Lung (tissue), 12 donors: Measurements from ENCODE around the gene HLA-DPB1. TPM values are rescaled to one million over a fixed set of nuclear protein-coding genes. Genes with fewer than 3 reads are reported as not detected.

Experiments used
- ATAC-seq: fragments of 200-7000 bp; cut with Tn5 transposase; one replicate; pipeline ENCODE4 v1.9.1; 2020; ENCODE audit warnings: moderate number of reproducible peaks; ENCODE audit not compliant: insufficient read depth, low FRiP score
- DNase-seq, 3 donors: peaks; one replicate each; pipeline ENCODE4 v3.0.0-alpha.2; 2013 to 2017
- H3K27ac ChIP-seq, 2 donors: one replicate each; pipeline ENCODE4 v1.5.1; 2013; ENCODE audit warnings: mild to moderate bottlenecking in 2 of 2, moderate library complexity in 2 of 2, control low read depth in 1 of 2, inconsistent platforms in 1 of 2, low read depth in 1 of 2, low read length in 1 of 2
- H3K27me3 ChIP-seq, 3 donors: one replicate each; pipeline ENCODE4 v1.5.1; 2013; ENCODE audit warnings: low read length in 2 of 3; ENCODE audit not compliant: control insufficient read depth in 3 of 3, insufficient read depth in 3 of 3
- H3K36me3 ChIP-seq, 4 donors: one replicate each; pipeline ENCODE4 v1.5.1; 2013; ENCODE audit warnings: low read length in 4 of 4, mild to moderate bottlenecking in 1 of 4, moderate library complexity in 1 of 4; ENCODE audit not compliant: control insufficient read depth in 4 of 4, insufficient read depth in 4 of 4
- H3K4me1 ChIP-seq, 5 donors: one replicate each; pipeline ENCODE4 v1.5.1; 2013; ENCODE audit warnings: low read length in 5 of 5, mild to moderate bottlenecking in 2 of 5, moderate library complexity in 1 of 5; ENCODE audit not compliant: control insufficient read depth in 5 of 5, insufficient read depth in 5 of 5
- H3K4me3 ChIP-seq: one replicate; pipeline ENCODE4 v1.5.1; 2013; ENCODE audit warnings: mild to moderate bottlenecking, control low read depth, moderate library complexity
- H3K9ac ChIP-seq, 2 donors: one replicate each; pipeline ENCODE4 v1.5.1; 2013; ENCODE audit warnings: low read length in 2 of 2, control low read depth in 1 of 2; ENCODE audit not compliant: insufficient read depth in 1 of 2
- H3K9me3 ChIP-seq, 4 donors: one replicate each; pipeline ENCODE4 v1.5.1; 2013; ENCODE audit warnings: low read length in 3 of 4, mild to moderate bottlenecking in 1 of 4, moderate library complexity in 1 of 4; ENCODE audit not compliant: control insufficient read depth in 4 of 4, insufficient read depth in 3 of 4
- WGBS, 2 donors: extraction: QIAGEN DNeasy Blood & Tissue Kit; methylation state at CpG; one replicate each; pipeline ENCODE4 v1.1.7; 2013; 5-methylcytosine and 5-hydroxymethylcytosine counted together
- polyA plus RNA-seq, 2 donors: library from polyadenylated mRNA; stranded (reverse); fragments of 200-250 nt; gene quantifications; one replicate each; pipeline ENCODE4 v1.2.1, GENCODE V29; 2013
- total RNA-seq, 2 donors: library from RNA; depleted of rRNA in 1 of 2; stranded (reverse); fragments of >200 nt in 1 of 2; gene quantifications; one replicate each; pipeline ENCODE4 v1.2.1, GENCODE V29; 2014 to 2021
- TF ChIP-seq, protein P1 (sequence below): IDR thresholded peaks from 2 replicates; pipeline ENCODE4 v1.5.1; 2012; ENCODE audit warnings: mild to moderate bottlenecking; ENCODE audit errors: control extremely low read depth, extremely low read depth
- donor health status: control.
- donor health status: control.
- donor health status: Bipolar disorder and iron deficiency.
- donor health status: healthy.
- donor health status: DM: yes; HTN: yes; CAD: no.

HLA-DPB1 gene
- total and polyA plus RNA-seq, 4 donors: 69.8 to 240 (median 202) TPM

DNA sequence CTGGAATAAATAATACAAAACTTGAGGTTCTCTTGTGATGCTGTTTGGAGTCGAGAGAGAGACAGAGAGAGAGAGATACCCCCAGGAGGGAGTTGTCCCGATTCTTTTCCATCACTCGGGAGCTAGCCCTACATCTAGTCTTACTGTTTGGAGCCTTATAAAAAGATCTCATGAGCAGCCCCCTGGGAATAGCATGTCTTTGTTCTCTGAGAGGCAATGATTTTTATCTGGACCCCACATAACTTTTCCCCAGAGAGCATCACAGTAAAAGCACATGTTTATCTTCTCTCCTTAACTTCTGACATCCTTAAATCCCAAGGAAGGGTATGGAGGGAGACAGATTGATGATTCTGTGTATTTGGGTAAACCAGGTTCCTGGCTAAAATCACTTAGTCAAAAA, 45.5 kb upstream of the HLA-DPB1 start:
- no peak overlapping the region for H3K9ac ChIP-seq
- H3K36me3 ChIP-seq: no peaks in the 10 kb centered on the region
- H3K4me3 ChIP-seq: no peak overlapping the region
- ATAC-seq: no peak
- peaks cover 0 to 5% (median 0%) of the 10 kb centered on the region in 5 donors for H3K4me1 ChIP-seq
- no peaks in the 10 kb centered on the region for H3K9me3 ChIP-seq
- WGBS, 2 donors: 52 to 74% methylated on average over 3 of the region's 3 CpGs
- H3K27me3 ChIP-seq: peaks cover 0 to 16% (median 2%) of the 10 kb centered on the region in 3 donors
- TF ChIP-seq, protein P1, sequence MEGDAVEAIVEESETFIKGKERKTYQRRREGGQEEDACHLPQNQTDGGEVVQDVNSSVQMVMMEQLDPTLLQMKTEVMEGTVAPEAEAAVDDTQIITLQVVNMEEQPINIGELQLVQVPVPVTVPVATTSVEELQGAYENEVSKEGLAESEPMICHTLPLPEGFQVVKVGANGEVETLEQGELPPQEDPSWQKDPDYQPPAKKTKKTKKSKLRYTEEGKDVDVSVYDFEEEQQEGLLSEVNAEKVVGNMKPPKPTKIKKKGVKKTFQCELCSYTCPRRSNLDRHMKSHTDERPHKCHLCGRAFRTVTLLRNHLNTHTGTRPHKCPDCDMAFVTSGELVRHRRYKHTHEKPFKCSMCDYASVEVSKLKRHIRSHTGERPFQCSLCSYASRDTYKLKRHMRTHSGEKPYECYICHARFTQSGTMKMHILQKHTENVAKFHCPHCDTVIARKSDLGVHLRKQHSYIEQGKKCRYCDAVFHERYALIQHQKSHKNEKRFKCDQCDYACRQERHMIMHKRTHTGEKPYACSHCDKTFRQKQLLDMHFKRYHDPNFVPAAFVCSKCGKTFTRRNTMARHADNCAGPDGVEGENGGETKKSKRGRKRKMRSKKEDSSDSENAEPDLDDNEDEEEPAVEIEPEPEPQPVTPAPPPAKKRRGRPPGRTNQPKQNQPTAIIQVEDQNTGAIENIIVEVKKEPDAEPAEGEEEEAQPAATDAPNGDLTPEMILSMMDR: no peak
- DNase-seq: no peak
- peak overlapping the region in 1 of 2 donors; percentile 88 for H3K27ac ChIP-seq

DNA sequence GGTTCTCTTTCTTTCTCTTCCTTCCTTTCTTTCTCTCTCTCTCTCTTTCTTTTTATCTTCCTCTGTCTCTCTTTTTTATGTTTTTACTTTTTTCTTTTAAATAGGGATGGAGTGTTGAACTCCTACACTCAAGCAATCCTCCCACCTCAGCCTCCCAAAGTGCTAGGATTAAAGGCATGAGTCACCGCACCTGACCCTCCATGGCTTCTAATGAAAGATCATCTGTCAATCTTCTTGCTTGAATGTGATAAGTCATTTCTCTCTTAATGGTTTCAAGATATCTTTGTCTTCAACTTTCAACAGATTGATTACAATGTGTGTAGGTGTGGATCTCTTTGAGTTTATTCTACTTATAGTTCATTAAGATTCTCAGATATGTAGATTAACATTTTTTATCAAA, 41.2 kb upstream of the HLA-DPB1 start:
- Histone ChIP-seq H3K4me1 (peaks cover 0 to 3% (median 0%) of the 10 kb centered on the region in 5 donors), H3K36me3 (no peaks in the 10 kb centered on the region), H3K4me3 (no peak overlapping the region), H3K27me3 (peaks cover 0 to 19% (median 0%) of the 10 kb centered on the region in 3 donors), H3K27ac (no peak overlapping the region), H3K9me3 (no peaks in the 10 kb centered on the region), H3K9ac (no peak overlapping the region)
- WGBS, 2 donors: 97% methylated on average over 1 of the region's 1 CpG
- DNase-seq (no peak), ATAC-seq (no peak)
- TF ChIP-seq, protein P1: no peak

DNA sequence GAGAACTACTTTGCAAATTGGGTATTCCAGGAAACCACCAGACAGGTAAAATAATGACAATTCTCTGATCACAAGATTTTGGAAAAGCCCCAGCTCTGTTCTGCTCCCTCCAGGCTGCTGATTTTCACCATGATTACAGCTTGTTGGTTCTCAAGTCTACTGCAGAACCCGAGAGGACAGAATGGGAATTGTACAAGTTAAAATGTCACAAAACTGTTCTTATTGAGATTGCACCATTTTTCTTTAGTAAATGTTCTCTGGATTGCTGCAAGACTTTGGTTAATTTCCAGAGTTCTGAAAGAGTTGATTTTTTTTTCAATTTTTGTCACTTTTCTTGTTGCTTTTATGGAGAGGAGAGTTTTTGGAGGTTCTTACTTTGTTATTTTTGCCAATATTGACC, 39.3 kb upstream of the HLA-DPB1 start:
- TF ChIP-seq, protein P1: no peak
- 54 to 57% methylated on average over 1 of the region's 1 CpG for WGBS, 2 donors
- Histone ChIP-seq H3K27ac (no peak overlapping the region), H3K27me3 (peaks cover 0 to 12% (median 0%) of the 10 kb centered on the region in 3 donors), H3K4me1 (no peaks in the 10 kb centered on the region), H3K4me3 (no peak overlapping the region), H3K9me3 (no peaks in the 10 kb centered on the region), H3K36me3 (no peaks in the 10 kb centered on the region), H3K9ac (no peak overlapping the region)
- ATAC-seq: no peak
- DNase-seq: no peak

DNA sequence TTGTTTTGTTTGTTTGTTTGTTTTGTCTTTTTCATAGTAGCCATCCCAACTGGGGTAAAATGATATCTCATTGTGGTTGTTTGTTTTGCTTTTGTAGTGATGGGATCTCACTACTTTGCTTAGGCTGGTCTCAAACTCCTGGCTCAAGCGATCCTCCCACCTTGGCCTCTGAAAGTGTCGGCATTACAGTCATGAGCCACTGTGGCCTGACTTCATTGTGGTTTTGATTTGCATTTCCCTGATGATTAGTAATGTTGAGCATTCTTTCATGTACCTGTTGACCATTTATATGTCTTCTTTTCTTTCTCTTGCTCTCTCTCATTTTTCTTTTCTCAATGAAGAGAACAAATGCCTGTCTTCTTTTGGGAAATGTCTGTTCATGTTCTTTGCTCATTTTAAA, 35.6 kb upstream of the HLA-DPB1 start:
- TF ChIP-seq, protein P1: no peak
- no peak for ATAC-seq
- H3K4me3 ChIP-seq: no peak overlapping the region
- no peaks in the 10 kb centered on the region for H3K36me3 ChIP-seq
- H3K27me3 ChIP-seq: peaks cover 0 to 3% (median 0%) of the 10 kb centered on the region in 3 donors
- H3K9me3 ChIP-seq: no peaks in the 10 kb centered on the region
- no peaks in the 10 kb centered on the region for H3K4me1 ChIP-seq
- no peak for DNase-seq
- 90 to 95% methylated on average over 2 of the region's 2 CpGs for WGBS, 2 donors
- H3K9ac ChIP-seq: no peak overlapping the region
- no peak overlapping the region for H3K27ac ChIP-seq
